ENCODE data around the gene LUZP1.

Gene LUZP1

GRCh38 chr1:23074012-23074411 is 94.6 kb downstream of the LUZP1 start:
- no peak for TF ChIP-seq CTCF (IDR thresholded peaks at IDR 0.05; ENCODE audit: borderline replicate concordance, control extremely low read depth, extremely low read depth, insufficient read depth, missing control alignments)
- in situ Hi-C loops (cut with MboI; ENCODE audit: low sequenced_read_pairs, unreplicated experiment) = no loop called here
- DNase-seq (ENCODE audit: low spot score) = no peak

GRCh38 chr1:23069675-23070074 is 99.0 kb downstream of the LUZP1 start:
- no peak for TF ChIP-seq CTCF (IDR thresholded peaks at IDR 0.05; ENCODE audit: borderline replicate concordance, control extremely low read depth, extremely low read depth, insufficient read depth, missing control alignments)
- in situ Hi-C loops (cut with MboI; ENCODE audit: low sequenced_read_pairs, unreplicated experiment) = no loop called here
- DNase-seq (ENCODE audit: low spot score) = no peak

GRCh38 chr1:23069149-23069548 is 99.5 kb downstream of the LUZP1 start:
- in situ Hi-C loops (cut with MboI; ENCODE audit: low sequenced_read_pairs, unreplicated experiment) = no loop called here
- TF ChIP-seq CTCF (IDR thresholded peaks at IDR 0.05; ENCODE audit: borderline replicate concordance, control extremely low read depth, extremely low read depth, insufficient read depth, missing control alignments) = no peak
- no peak for DNase-seq (ENCODE audit: low spot score)

GRCh38 chr1:23066075-23066474 is 102.6 kb downstream of the LUZP1 start:
- TF ChIP-seq CTCF (IDR thresholded peaks at IDR 0.05; ENCODE audit: borderline replicate concordance, control extremely low read depth, extremely low read depth, insufficient read depth, missing control alignments) = no peak
- no peak for DNase-seq (ENCODE audit: low spot score)
- in situ Hi-C loops (cut with MboI; ENCODE audit: low sequenced_read_pairs, unreplicated experiment) = no loop called here

- TF ChIP-seq CTCF (IDR thresholded peaks at IDR 0.05; ENCODE audit: borderline replicate concordance, control extremely low read depth, extremely low read depth, insufficient read depth, missing control alignments) = no peak
- in situ Hi-C loops (cut with MboI; ENCODE audit: low sequenced_read_pairs, unreplicated experiment) = no loop called here
Measured at GRCh38 chr1:23065385-23065784, 103.3 kb downstream of the LUZP1 start.

GRCh38 chr1:23062271-23062670 is 106.4 kb downstream of the LUZP1 start:
- no peak for DNase-seq (ENCODE audit: low spot score)
- no peak for TF ChIP-seq CTCF (IDR thresholded peaks at IDR 0.05; ENCODE audit: borderline replicate concordance, control extremely low read depth, extremely low read depth, insufficient read depth, missing control alignments)
- in situ Hi-C loops (cut with MboI; ENCODE audit: low sequenced_read_pairs, unreplicated experiment) = no loop called here

More at GRCh38 chr1:23065385-23065784, 103.3 kb downstream of the LUZP1 start:
- no peak for DNase-seq (ENCODE audit: low spot score)

- in situ Hi-C loops (cut with MboI; ENCODE audit: low sequenced_read_pairs, unreplicated experiment) = no loop called here
- TF ChIP-seq CTCF (IDR thresholded peaks at IDR 0.05; ENCODE audit: borderline replicate concordance, control extremely low read depth, extremely low read depth, insufficient read depth, missing control alignments) = no peak
Measured at GRCh38 chr1:23057301-23057700, 111.4 kb downstream of the LUZP1 start.

More at GRCh38 chr1:23057301-23057700, 111.4 kb downstream of the LUZP1 start:
- DNase-seq (ENCODE audit: low spot score) = no peak

Measured in GM13976 (cell line).